K562 (cell line): Measurements from ENCODE around the gene CTU1. TPM values are rescaled to one million over a fixed set of nuclear protein-coding genes. Genes with fewer than 3 reads are reported as not detected.

ENCODE experiments used
- GTF2A2 ChIP-seq: IDR thresholded peaks from 2 replicates; pipeline ENCODE4 v1.6.1; 2016; ENCODE audit warnings: mild to moderate bottlenecking, missing genetic modification characterization, missing compliant biosample characterization
- NR3C1 ChIP-seq: sonication (generic); formaldehyde crosslinking; IDR thresholded peaks from 2 replicates; pipeline ENCODE4 v1.8.1; 2022; ENCODE audit warnings: missing genetic modification reagents
- TAF9B ChIP-seq: fragments of 450-650 bp; IDR thresholded peaks from 2 replicates; pipeline ENCODE4 v1.6.1; 2018; ENCODE audit warnings: mild to moderate bottlenecking; ENCODE audit not compliant: partially characterized antibody
- polyA plus RNA-seq, 8 experiments: library from polyadenylated mRNA; depleted of rRNA in 4 of 8; stranded (reverse) in 5 of 8; unstranded in 3 of 8; fragments of >200 nt; fragmentation: Nextera tagmentation in 2 of 8; fragmentation: Illumina TruSeq in 1 of 8; extraction: Ambion mirVana in 2 of 8; extraction: Trizol in 1 of 8; gene quantifications; 2 replicates each; pipeline versions ENCODE4 v1.2.1 to v1.2.3, GENCODE V29; 2011 to 2014; ENCODE audit warnings: inconsistent platforms in 1 of 8, missing spikeins in 1 of 8
- total RNA-seq, 7 experiments: library from RNA; depleted of rRNA in 6 of 7; stranded (reverse); fragments of >200 nt in 6 of 7; fragmentation: Illumina TruSeq in 2 of 7; extraction: Trizol in 2 of 7; gene quantifications; 2 replicates each; pipeline versions ENCODE4 v1.2.1 to v1.2.3, GENCODE V29; 2011 to 2021; ENCODE audit warnings: low replicate concordance in 1 of 7
- TF ChIP-seq, protein P1 (sequence below), 2 experiments: fragments of 150-350 bp in 1 of 2; IDR thresholded peaks; 2 replicates each; pipeline ENCODE4 v1.6.1; 2012 to 2016; ENCODE audit warnings: low read depth in 2 of 2, low read length in 2 of 2, mild to moderate bottlenecking in 1 of 2, moderate library complexity in 1 of 2
- TF ChIP-seq, protein P2 (sequence below): fragments of 450-650 bp; IDR thresholded peaks from 2 replicates; pipeline ENCODE4 v1.6.1; 2016; ENCODE audit warnings: mild to moderate bottlenecking, moderate library complexity
- TF ChIP-seq, protein P3 (sequence below), 2 experiments: IDR thresholded peaks; 2 replicates each; pipeline ENCODE4 v1.6.1; 2011; ENCODE audit warnings: borderline replicate concordance in 1 of 2, control low read depth in 1 of 2, low read depth in 1 of 2, low read length in 1 of 2, mild to moderate bottlenecking in 1 of 2, mixed read lengths in 1 of 2, moderate library complexity in 1 of 2; ENCODE audit not compliant: insufficient read depth in 1 of 2, insufficient read length in 1 of 2, poor library complexity in 1 of 2, severe bottlenecking in 1 of 2; ENCODE audit errors: extremely low read depth in 1 of 2

The CTU1 gene
- total and polyA plus RNA-seq, 9 of the 15 experiments (the other 6 are each of a cell fraction or from before 2014, with no cell fraction given) = 0.03 to 18.4 (median 2.3) TPM; not detected in 1

DNA sequence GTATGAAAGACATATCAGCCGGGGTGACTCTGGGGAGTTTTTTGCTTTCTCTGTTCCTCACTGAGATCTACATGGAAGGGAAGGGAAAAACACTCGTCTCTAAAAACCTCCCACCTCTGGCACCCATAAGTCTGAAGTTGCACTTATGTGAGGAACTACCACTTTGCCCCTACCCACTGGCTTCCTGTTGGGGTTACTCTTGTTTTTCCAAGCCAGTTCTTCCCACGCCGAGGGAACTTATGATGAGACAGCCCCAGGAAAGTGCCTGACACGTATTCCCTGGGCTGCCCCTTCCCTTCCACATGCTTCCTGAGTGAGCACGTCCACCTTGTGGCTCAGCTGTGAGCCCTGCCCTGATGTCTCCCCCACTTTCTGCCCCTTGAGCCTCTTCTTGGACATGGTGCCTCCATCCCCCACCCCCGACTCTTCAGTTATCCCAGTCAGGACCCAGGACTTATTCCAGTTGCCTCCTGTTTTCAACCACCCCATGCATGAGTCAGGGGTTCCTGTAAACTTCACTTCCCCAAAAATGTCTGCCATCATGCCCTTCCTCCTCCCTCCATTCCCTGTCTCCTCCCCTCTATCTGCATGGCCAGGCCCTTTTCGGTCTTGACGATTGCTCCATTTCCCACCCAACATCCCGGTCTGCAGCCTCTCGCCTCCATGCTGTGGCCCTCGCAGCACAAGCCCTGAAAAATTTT lies 28.8 kb upstream of the CTU1 start (continued):
- TF ChIP-seq, protein P1, sequence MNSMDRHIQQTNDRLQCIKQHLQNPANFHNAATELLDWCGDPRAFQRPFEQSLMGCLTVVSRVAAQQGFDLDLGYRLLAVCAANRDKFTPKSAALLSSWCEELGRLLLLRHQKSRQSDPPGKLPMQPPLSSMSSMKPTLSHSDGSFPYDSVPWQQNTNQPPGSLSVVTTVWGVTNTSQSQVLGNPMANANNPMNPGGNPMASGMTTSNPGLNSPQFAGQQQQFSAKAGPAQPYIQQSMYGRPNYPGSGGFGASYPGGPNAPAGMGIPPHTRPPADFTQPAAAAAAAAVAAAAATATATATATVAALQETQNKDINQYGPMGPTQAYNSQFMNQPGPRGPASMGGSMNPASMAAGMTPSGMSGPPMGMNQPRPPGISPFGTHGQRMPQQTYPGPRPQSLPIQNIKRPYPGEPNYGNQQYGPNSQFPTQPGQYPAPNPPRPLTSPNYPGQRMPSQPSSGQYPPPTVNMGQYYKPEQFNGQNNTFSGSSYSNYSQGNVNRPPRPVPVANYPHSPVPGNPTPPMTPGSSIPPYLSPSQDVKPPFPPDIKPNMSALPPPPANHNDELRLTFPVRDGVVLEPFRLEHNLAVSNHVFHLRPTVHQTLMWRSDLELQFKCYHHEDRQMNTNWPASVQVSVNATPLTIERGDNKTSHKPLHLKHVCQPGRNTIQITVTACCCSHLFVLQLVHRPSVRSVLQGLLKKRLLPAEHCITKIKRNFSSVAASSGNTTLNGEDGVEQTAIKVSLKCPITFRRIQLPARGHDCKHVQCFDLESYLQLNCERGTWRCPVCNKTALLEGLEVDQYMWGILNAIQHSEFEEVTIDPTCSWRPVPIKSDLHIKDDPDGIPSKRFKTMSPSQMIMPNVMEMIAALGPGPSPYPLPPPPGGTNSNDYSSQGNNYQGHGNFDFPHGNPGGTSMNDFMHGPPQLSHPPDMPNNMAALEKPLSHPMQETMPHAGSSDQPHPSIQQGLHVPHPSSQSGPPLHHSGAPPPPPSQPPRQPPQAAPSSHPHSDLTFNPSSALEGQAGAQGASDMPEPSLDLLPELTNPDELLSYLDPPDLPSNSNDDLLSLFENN (IDR thresholded peaks at IDR 0.05; ENCODE audit: low read depth in 2 of 2, low read length in 2 of 2) = peak in 1 of 2 experiments; percentile 58; a peak in 2 of 4 replicates
- peak; percentile 89 for TF ChIP-seq GTF2A2 (tag)
- TF ChIP-seq, protein P2, sequence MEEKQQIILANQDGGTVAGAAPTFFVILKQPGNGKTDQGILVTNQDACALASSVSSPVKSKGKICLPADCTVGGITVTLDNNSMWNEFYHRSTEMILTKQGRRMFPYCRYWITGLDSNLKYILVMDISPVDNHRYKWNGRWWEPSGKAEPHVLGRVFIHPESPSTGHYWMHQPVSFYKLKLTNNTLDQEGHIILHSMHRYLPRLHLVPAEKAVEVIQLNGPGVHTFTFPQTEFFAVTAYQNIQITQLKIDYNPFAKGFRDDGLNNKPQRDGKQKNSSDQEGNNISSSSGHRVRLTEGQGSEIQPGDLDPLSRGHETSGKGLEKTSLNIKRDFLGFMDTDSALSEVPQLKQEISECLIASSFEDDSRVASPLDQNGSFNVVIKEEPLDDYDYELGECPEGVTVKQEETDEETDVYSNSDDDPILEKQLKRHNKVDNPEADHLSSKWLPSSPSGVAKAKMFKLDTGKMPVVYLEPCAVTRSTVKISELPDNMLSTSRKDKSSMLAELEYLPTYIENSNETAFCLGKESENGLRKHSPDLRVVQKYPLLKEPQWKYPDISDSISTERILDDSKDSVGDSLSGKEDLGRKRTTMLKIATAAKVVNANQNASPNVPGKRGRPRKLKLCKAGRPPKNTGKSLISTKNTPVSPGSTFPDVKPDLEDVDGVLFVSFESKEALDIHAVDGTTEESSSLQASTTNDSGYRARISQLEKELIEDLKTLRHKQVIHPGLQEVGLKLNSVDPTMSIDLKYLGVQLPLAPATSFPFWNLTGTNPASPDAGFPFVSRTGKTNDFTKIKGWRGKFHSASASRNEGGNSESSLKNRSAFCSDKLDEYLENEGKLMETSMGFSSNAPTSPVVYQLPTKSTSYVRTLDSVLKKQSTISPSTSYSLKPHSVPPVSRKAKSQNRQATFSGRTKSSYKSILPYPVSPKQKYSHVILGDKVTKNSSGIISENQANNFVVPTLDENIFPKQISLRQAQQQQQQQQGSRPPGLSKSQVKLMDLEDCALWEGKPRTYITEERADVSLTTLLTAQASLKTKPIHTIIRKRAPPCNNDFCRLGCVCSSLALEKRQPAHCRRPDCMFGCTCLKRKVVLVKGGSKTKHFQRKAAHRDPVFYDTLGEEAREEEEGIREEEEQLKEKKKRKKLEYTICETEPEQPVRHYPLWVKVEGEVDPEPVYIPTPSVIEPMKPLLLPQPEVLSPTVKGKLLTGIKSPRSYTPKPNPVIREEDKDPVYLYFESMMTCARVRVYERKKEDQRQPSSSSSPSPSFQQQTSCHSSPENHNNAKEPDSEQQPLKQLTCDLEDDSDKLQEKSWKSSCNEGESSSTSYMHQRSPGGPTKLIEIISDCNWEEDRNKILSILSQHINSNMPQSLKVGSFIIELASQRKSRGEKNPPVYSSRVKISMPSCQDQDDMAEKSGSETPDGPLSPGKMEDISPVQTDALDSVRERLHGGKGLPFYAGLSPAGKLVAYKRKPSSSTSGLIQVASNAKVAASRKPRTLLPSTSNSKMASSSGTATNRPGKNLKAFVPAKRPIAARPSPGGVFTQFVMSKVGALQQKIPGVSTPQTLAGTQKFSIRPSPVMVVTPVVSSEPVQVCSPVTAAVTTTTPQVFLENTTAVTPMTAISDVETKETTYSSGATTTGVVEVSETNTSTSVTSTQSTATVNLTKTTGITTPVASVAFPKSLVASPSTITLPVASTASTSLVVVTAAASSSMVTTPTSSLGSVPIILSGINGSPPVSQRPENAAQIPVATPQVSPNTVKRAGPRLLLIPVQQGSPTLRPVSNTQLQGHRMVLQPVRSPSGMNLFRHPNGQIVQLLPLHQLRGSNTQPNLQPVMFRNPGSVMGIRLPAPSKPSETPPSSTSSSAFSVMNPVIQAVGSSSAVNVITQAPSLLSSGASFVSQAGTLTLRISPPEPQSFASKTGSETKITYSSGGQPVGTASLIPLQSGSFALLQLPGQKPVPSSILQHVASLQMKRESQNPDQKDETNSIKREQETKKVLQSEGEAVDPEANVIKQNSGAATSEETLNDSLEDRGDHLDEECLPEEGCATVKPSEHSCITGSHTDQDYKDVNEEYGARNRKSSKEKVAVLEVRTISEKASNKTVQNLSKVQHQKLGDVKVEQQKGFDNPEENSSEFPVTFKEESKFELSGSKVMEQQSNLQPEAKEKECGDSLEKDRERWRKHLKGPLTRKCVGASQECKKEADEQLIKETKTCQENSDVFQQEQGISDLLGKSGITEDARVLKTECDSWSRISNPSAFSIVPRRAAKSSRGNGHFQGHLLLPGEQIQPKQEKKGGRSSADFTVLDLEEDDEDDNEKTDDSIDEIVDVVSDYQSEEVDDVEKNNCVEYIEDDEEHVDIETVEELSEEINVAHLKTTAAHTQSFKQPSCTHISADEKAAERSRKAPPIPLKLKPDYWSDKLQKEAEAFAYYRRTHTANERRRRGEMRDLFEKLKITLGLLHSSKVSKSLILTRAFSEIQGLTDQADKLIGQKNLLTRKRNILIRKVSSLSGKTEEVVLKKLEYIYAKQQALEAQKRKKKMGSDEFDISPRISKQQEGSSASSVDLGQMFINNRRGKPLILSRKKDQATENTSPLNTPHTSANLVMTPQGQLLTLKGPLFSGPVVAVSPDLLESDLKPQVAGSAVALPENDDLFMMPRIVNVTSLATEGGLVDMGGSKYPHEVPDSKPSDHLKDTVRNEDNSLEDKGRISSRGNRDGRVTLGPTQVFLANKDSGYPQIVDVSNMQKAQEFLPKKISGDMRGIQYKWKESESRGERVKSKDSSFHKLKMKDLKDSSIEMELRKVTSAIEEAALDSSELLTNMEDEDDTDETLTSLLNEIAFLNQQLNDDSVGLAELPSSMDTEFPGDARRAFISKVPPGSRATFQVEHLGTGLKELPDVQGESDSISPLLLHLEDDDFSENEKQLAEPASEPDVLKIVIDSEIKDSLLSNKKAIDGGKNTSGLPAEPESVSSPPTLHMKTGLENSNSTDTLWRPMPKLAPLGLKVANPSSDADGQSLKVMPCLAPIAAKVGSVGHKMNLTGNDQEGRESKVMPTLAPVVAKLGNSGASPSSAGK = 0 out of 2 replicates have a peak, but pooled peaks have one; percentile 13
- TF ChIP-seq TAF9B = no peak
- TF ChIP-seq, protein P3, sequence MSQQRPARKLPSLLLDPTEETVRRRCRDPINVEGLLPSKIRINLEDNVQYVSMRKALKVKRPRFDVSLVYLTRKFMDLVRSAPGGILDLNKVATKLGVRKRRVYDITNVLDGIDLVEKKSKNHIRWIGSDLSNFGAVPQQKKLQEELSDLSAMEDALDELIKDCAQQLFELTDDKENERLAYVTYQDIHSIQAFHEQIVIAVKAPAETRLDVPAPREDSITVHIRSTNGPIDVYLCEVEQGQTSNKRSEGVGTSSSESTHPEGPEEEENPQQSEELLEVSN (IDR thresholded peaks at IDR 0.05; ENCODE audit: borderline replicate concordance in 1 of 2, extremely low read depth in 1 of 2, insufficient read depth in 1 of 2, insufficient read length in 1 of 2, low read depth in 1 of 2, low read length in 1 of 2, poor library complexity in 1 of 2, severe bottlenecking in 1 of 2) = peak in 1 of 2 experiments; percentile 11
- TF ChIP-seq NR3C1 (CRISPR knock-in tag) = no peak
